HEK293 (cell line): ENCODE measurements around the gene DHDH.
"Not testable (repeated sequence)": the region's sequence is repeated elsewhere in the genome, so short reads cannot be mapped to it uniquely, and the experiment has no call there.

ENCODE experiments used
- CTCF ChIA-PET: fragments of 350-600 bp; formaldehyde crosslinking; extraction: SDS; loops from one replicate; lab custom pipeline; 2021; ENCODE audit warnings: antibody characterized with exemption; lab: Yijun Ruan, JAX
- POLR2A ChIA-PET: fragments of 300-600 bp; formaldehyde crosslinking; extraction: SDS; loops from one replicate; lab custom pipeline; 2020; ENCODE audit warnings: antibody characterized with exemption, inconsistent platforms; lab: Yijun Ruan, JAX
- H3K27ac ChIP-seq: fragments of 200-500 bp; sonication (Bioruptor generic); 2 replicates; pipeline ENCODE4 v1.5.1; 2014; ENCODE audit warnings: low read depth, low read length, control low read depth, inconsistent platforms; ENCODE audit errors: extremely low read depth
- H3K36me3 ChIP-seq, 2 experiments: fragments of 200-500 bp in 1 of 2; sonication (Bioruptor generic) in 1 of 2; 1 replicate in 1 of 2; 2 replicates in 1 of 2; pipeline ENCODE4 v1.5.1; 2014 to 2017; ENCODE audit warnings: inconsistent platforms in 2 of 2, low read length in 2 of 2; ENCODE audit not compliant: control insufficient read depth in 2 of 2, insufficient read depth in 1 of 2
- H3K4me1 ChIP-seq: fragments of 200-500 bp; sonication (Bioruptor generic); 2 replicates; pipeline ENCODE4 v1.5.1; 2014; ENCODE audit warnings: mild to moderate bottlenecking, low read length, inconsistent platforms; ENCODE audit not compliant: control insufficient read depth, insufficient read depth
- H3K4me3 ChIP-seq: 2 replicates; pipeline ENCODE4 v1.5.1; 2011; ENCODE audit warnings: low read depth, mild to moderate bottlenecking, control low read depth, low read length, moderate library complexity
- H3K9me3 ChIP-seq: fragments of 200-500 bp; sonication (Bioruptor generic); 2 replicates; pipeline ENCODE4 v1.5.1; 2014; ENCODE audit warnings: low read depth, low read length, inconsistent platforms; ENCODE audit not compliant: control insufficient read depth, insufficient read depth
- KLF10 ChIP-seq: fragments of 450-650 bp; IDR thresholded peaks from 2 replicates; pipeline ENCODE4 v1.5.1; 2018; ENCODE audit warnings: missing biosample characterization, mild to moderate bottlenecking, missing genetic modification characterization
- SP2 ChIP-seq: fragments of 450-650 bp; formaldehyde crosslinking; IDR thresholded peaks from 2 replicates; pipeline ENCODE4 v1.5.1; 2016; ENCODE audit warnings: missing biosample characterization, missing genetic modification characterization
- TSHZ1 ChIP-seq: fragments of 450-650 bp; formaldehyde crosslinking; IDR thresholded peaks from 2 replicates; pipeline ENCODE4 v1.5.1; 2016; ENCODE audit warnings: missing biosample characterization, missing genetic modification characterization, borderline replicate concordance
- ZBTB6 ChIP-seq: fragments of 450-650 bp; formaldehyde crosslinking; IDR thresholded peaks from 2 replicates; pipeline ENCODE4 v1.5.1; 2017; ENCODE audit warnings: missing biosample characterization, missing genetic modification characterization
- ZBTB7A ChIP-seq: fragments of 450-650 bp; formaldehyde crosslinking; IDR thresholded peaks from 2 replicates; pipeline ENCODE4 v1.5.1; 2016; ENCODE audit warnings: low read depth, missing biosample characterization, missing genetic modification characterization
- ZNF175 ChIP-seq: fragments of 450-650 bp; formaldehyde crosslinking; IDR thresholded peaks from 2 replicates; pipeline ENCODE4 v1.5.1; 2016; ENCODE audit warnings: missing biosample characterization, missing genetic modification characterization
- ZNF24 ChIP-seq: fragments of 450-650 bp; formaldehyde crosslinking; IDR thresholded peaks from 2 replicates; pipeline ENCODE4 v1.5.1; 2016; ENCODE audit warnings: missing biosample characterization, missing genetic modification characterization
- ZNF473 ChIP-seq: fragments of 450-650 bp; formaldehyde crosslinking; IDR thresholded peaks from 2 replicates; pipeline ENCODE4 v1.5.1; 2017; ENCODE audit warnings: missing biosample characterization, missing genetic modification characterization
- ZNF549 ChIP-seq: fragments of 450-650 bp; IDR thresholded peaks from 2 replicates; pipeline ENCODE4 v1.5.1; 2018; ENCODE audit warnings: missing biosample characterization, missing genetic modification characterization, mild to moderate bottlenecking, inconsistent platforms, moderate library complexity
- ZNF670 ChIP-seq: fragments of 450-650 bp; formaldehyde crosslinking; IDR thresholded peaks from 2 replicates; pipeline ENCODE4 v1.5.1; 2016; ENCODE audit warnings: missing biosample characterization, missing genetic modification characterization, low read depth
- ZNF677 ChIP-seq: fragments of 450-650 bp; IDR thresholded peaks from 2 replicates; pipeline ENCODE4 v1.5.0; 2018; ENCODE audit warnings: missing biosample characterization, mild to moderate bottlenecking, missing genetic modification characterization, moderate library complexity
- ZNF768 ChIP-seq: fragments of 450-650 bp; formaldehyde crosslinking; IDR thresholded peaks from 2 replicates; pipeline ENCODE4 v1.5.1; 2018; ENCODE audit warnings: missing biosample characterization, mild to moderate bottlenecking, missing genetic modification characterization
- TF ChIP-seq, protein P1 (sequence below): fragments of 450-650 bp; formaldehyde crosslinking; IDR thresholded peaks from 2 replicates; pipeline ENCODE4 v1.5.1; 2016; ENCODE audit warnings: missing biosample characterization, missing genetic modification characterization
- TF ChIP-seq, protein P2 (sequence below): IDR thresholded peaks from 2 replicates; pipeline ENCODE4 v1.6.1; 2011; ENCODE audit warnings: mild to moderate bottlenecking, low read depth, low read length, borderline replicate concordance

DHDH gene

GRCh38 chr19:48883726-48884125 lies 49.8 kb upstream of the DHDH start:
- Histone ChIP-seq H3K27ac (no peak overlapping the region), H3K36me3 (no peaks in the 10 kb centered on the region), H3K4me1 (no peaks in the 10 kb centered on the region), H3K4me3 (no peak overlapping the region), H3K9me3 (no peaks in the 10 kb centered on the region)
- TF ChIP-seq ZBTB7A (tag by site-specific recombination) (no peak), ZNF175 (no peak), ZNF549 (tag by site-specific recombination) (no peak), ZNF670 (tag by site-specific recombination) (no peak), ZNF24 (tag by site-specific recombination) (no peak), ZBTB6 (tag by site-specific recombination) (no peak)
- TF ChIP-seq, protein P1, sequence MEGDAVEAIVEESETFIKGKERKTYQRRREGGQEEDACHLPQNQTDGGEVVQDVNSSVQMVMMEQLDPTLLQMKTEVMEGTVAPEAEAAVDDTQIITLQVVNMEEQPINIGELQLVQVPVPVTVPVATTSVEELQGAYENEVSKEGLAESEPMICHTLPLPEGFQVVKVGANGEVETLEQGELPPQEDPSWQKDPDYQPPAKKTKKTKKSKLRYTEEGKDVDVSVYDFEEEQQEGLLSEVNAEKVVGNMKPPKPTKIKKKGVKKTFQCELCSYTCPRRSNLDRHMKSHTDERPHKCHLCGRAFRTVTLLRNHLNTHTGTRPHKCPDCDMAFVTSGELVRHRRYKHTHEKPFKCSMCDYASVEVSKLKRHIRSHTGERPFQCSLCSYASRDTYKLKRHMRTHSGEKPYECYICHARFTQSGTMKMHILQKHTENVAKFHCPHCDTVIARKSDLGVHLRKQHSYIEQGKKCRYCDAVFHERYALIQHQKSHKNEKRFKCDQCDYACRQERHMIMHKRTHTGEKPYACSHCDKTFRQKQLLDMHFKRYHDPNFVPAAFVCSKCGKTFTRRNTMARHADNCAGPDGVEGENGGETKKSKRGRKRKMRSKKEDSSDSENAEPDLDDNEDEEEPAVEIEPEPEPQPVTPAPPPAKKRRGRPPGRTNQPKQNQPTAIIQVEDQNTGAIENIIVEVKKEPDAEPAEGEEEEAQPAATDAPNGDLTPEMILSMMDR (tag by site-specific recombination), result no peak
- TF ChIP-seq, protein P2, sequence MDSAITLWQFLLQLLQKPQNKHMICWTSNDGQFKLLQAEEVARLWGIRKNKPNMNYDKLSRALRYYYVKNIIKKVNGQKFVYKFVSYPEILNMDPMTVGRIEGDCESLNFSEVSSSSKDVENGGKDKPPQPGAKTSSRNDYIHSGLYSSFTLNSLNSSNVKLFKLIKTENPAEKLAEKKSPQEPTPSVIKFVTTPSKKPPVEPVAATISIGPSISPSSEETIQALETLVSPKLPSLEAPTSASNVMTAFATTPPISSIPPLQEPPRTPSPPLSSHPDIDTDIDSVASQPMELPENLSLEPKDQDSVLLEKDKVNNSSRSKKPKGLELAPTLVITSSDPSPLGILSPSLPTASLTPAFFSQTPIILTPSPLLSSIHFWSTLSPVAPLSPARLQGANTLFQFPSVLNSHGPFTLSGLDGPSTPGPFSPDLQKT, result no peak
- ChIA-PET CTCF (interaction anchor here (1.6 kb wide), 1 partner anchor 41 kb away, joined by 3 read pairs; no protein-coding TSS in a partner anchor), POLR2A (no interaction called here)

GRCh38 chr19:48887861-48888612 lies 45.5 kb upstream of the DHDH start:
- POLR2A ChIA-PET, result interaction anchor here (0.6 kb wide), 1 partner anchor 18 kb away, joined by 8 read pairs; no protein-coding TSS in a partner anchor
- peaks cover 3% of the 10 kb centered on the region; the same call in 1 of the 2 replicates for H3K4me1 ChIP-seq
- CTCF ChIA-PET, result no interaction called here
- H3K4me3 ChIP-seq, result no peak overlapping the region
- peak; percentile 28; the same call in 1 of the 2 replicates for TF ChIP-seq SP2 (tag by site-specific recombination)
- no peak for TF ChIP-seq ZNF768
- H3K36me3 ChIP-seq, result no peaks in the 10 kb centered on the region
- no peak overlapping the region for H3K27ac ChIP-seq
- no peaks in the 10 kb centered on the region for H3K9me3 ChIP-seq

- H3K9me3 ChIP-seq, H3K36me3 ChIP-seq, POLR2A ChIA-PET, H3K4me1 ChIP-seq, H3K4me3 ChIP-seq, H3K27ac ChIP-seq, CTCF ChIA-PET: not testable (repeated sequence)
These were observed 44.0 kb upstream of the DHDH start for GRCh38 chr19:48889496-48889895.

GRCh38 chr19:48890551-48890950 lies 42.9 kb upstream of the DHDH start:
- CTCF ChIA-PET, result no interaction called here
- POLR2A ChIA-PET, result no interaction called here
- no peak overlapping the region for H3K27ac ChIP-seq

More at GRCh38 chr19:48890551-48890950, 42.9 kb upstream of the DHDH start:
- no peak overlapping the region for H3K4me3 ChIP-seq
- H3K9me3 ChIP-seq, result no peaks in the 10 kb centered on the region
- TF ChIP-seq ZNF473 (tag by site-specific recombination) (no peak), ZNF677 (no peak), KLF10 (tag by site-specific recombination) (no peak), TSHZ1 (tag by site-specific recombination) (no peak)
- no peaks in the 10 kb centered on the region for H3K36me3 ChIP-seq
- peaks cover 3% of the 10 kb centered on the region; the same call in 1 of the 2 replicates for H3K4me1 ChIP-seq
